Mucosa of descending colon (tissue), 3 donors: ENCODE results near the gene LLGL2. TPM values are rescaled to one million over a fixed set of nuclear protein-coding genes. Genes with fewer than 3 reads are reported as not detected.

Experiments
- ATAC-seq: fragments of 200-7000 bp; cut with Tn5 transposase; one replicate; pipeline ENCODE4 v1.9.1; 2020; ENCODE audit warnings: mild to moderate bottlenecking, moderate library complexity
- DNase-seq, 3 donors: peaks; one replicate each; pipeline ENCODE4 v3.0.0-alpha.2; 2020
- H3K36me3 ChIP-seq: fragments of 200-600 bp; one replicate; pipeline ENCODE4 v1.8.0; 2021; ENCODE audit warnings: low read depth, mild to moderate bottlenecking
- H3K4me1 ChIP-seq: fragments of 200-600 bp; one replicate; pipeline ENCODE4 v1.8.0; 2021; ENCODE audit warnings: low read depth, mild to moderate bottlenecking
- H3K4me3 ChIP-seq: fragments of 200-600 bp; one replicate; pipeline ENCODE4 v1.8.0; 2021; ENCODE audit warnings: mild to moderate bottlenecking
- H3K9me3 ChIP-seq: fragments of 200-600 bp; one replicate; pipeline ENCODE4 v1.8.0; 2021; ENCODE audit warnings: mild to moderate bottlenecking
- CTCF ChIP-seq: fragments of 200-600 bp; IDR thresholded peaks from one replicate; pipeline ENCODE4 v1.8.0; 2022; ENCODE audit warnings: antibody characterized with exemption, mild to moderate bottlenecking
- intact Hi-C, 2 donors: fragments of 100-400 bp; cut with DNase I in 1 of 2; cut with micrococcal nuclease in 1 of 2; formaldehyde crosslinking; loops; one replicate each; pipeline versions ENCODE4 v1.11.0 to v1.11.1; 2022; cut with DNase I, micrococcal nuclease
- total RNA-seq, 3 donors: library from RNA; stranded (reverse); fragmentation: NEBNext Ultra II Directional in 2 of 3; extraction: Animal tissue kit (Norgen Biotek cat#: 25700) in 2 of 3; gene quantifications; one replicate each; pipeline versions ENCODE4 v1.2.1 to v1.2.4, GENCODE V29; 2021 to 2023
- donor health status: DM: no; HTN: no; CAD: no; lungs with moderate emphysema.
- donor health status: DM: no; HTN: no; CAD: no.
- donor health status: DM: no; HTN: yes; CAD: no.

Gene LLGL2
- total RNA-seq, 3 donors from 2014 or later: 269 to 590 (median 405) TPM

GRCh38 chr17:75503976-75504346 is 21.5 kb upstream of the LLGL2 start:
- H3K4me3 ChIP-seq: no peak overlapping the region
- no peaks in the 10 kb centered on the region for H3K36me3 ChIP-seq
- TF ChIP-seq CTCF: no peak
- no peaks in the 10 kb centered on the region for H3K4me1 ChIP-seq
- no peaks in the 10 kb centered on the region for H3K9me3 ChIP-seq
- ATAC-seq (peak; percentile 7), DNase-seq (peak in 1 of 3 donors; percentile 41)
- intact Hi-C loops: no loop called here

GRCh38 chr17:75504347-75505151 is 20.9 kb upstream of the LLGL2 start:
- intact Hi-C loops: no loop called here
- Histone ChIP-seq H3K9me3 (no peaks in the 10 kb centered on the region), H3K4me1 (no peaks in the 10 kb centered on the region), H3K4me3 (no peak overlapping the region), H3K36me3 (no peaks in the 10 kb centered on the region)
- TF ChIP-seq CTCF: peak; percentile 46
- DNase-seq (peak; percentile 52 to 67 (median 55)), ATAC-seq (peak; percentile 70)

GRCh38 chr17:75505152-75505409 is 20.4 kb upstream of the LLGL2 start:
- no peak overlapping the region for H3K4me3 ChIP-seq
- no peaks in the 10 kb centered on the region for H3K9me3 ChIP-seq
- H3K36me3 ChIP-seq: no peaks in the 10 kb centered on the region
- peaks cover 4% of the 10 kb centered on the region for H3K4me1 ChIP-seq
- no peak for DNase-seq
- TF ChIP-seq CTCF: no peak
- intact Hi-C loops: no loop called here
- no peak for ATAC-seq

GRCh38 chr17:75505640-75506039 is 19.9 kb upstream of the LLGL2 start:
- DNase-seq (no peak), ATAC-seq (no peak)
- TF ChIP-seq CTCF: no peak
- intact Hi-C loops: no loop called here
- Histone ChIP-seq H3K4me1 (peaks cover 5% of the 10 kb centered on the region), H3K4me3 (no peak overlapping the region), H3K9me3 (no peaks in the 10 kb centered on the region), H3K36me3 (no peaks in the 10 kb centered on the region)

GRCh38 chr17:75506134-75506533 is 19.4 kb upstream of the LLGL2 start:
- no peaks in the 10 kb centered on the region for H3K36me3 ChIP-seq
- TF ChIP-seq CTCF: no peak
- H3K4me3 ChIP-seq: no peak overlapping the region
- ATAC-seq: no peak
- intact Hi-C loops: no loop called here
- no peak for DNase-seq
- H3K4me1 ChIP-seq: peaks cover 5% of the 10 kb centered on the region
- H3K9me3 ChIP-seq: no peaks in the 10 kb centered on the region

GRCh38 chr17:75506888-75507287 is 18.6 kb upstream of the LLGL2 start:
- no peaks in the 10 kb centered on the region for H3K36me3 ChIP-seq
- intact Hi-C loops: no loop called here

More at GRCh38 chr17:75506888-75507287, 18.6 kb upstream of the LLGL2 start:
- H3K9me3 ChIP-seq: no peaks in the 10 kb centered on the region
- ATAC-seq (no peak), DNase-seq (peak in 1 of 3 donors; percentile 27)
- no peak overlapping the region for H3K4me3 ChIP-seq
- TF ChIP-seq CTCF: no peak
- peaks cover 8% of the 10 kb centered on the region for H3K4me1 ChIP-seq
